HG02885 (cell line): ENCODE data around the gene PET100.

Experiments
- ATAC-seq: cut with Tn5 transposase; IDR thresholded peaks from one replicate; pipeline ENCODE4 v1.9.1; 2021; ENCODE audit warnings: mild to moderate bottlenecking; ENCODE audit not compliant: unreplicated experiment, poor library complexity

PET100 gene

DNA sequence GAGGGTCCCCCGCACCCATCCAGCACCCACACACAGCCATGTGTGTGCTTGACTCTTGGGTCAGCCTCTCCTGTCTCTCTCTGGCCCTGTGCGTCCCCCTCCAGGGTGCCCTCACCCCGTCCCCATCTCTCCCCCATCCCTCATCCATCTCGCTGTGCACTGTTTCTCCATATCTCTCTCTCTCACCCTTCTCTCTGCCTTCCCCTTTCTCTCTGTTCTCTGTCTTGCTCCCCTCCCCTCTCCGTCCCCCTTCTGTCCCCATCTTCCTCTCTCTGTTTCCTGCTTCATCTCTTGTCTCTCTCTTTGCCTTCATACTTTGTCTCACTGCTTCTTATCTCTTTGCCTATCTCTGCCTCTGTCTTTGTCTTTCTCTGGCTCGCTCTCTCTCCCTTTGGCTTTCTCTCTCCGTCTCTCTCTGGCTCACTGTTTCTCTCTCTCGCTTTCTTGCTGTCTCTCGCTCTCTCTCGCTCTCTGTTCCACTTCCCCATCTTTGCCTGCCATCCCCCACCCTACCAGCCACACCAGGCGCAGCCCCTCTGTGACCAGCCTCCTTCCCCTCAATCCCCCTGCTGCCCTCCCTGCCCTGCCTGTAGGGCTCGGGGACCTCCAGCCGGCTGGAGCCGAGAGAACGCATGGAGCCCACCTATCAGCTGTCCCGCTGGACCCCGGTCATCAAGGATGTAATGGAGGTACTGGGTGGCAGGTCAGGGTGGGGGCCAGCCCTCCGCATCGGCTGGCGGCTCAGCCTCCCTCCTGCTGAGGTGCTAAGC lies 16.2 kb downstream of the PET100 start:
- ATAC-seq, result no peak

- ATAC-seq, result no peak
Observed at GRCh38 chr19:7646426-7646700, 16.8 kb downstream of the PET100 start.

DNA sequence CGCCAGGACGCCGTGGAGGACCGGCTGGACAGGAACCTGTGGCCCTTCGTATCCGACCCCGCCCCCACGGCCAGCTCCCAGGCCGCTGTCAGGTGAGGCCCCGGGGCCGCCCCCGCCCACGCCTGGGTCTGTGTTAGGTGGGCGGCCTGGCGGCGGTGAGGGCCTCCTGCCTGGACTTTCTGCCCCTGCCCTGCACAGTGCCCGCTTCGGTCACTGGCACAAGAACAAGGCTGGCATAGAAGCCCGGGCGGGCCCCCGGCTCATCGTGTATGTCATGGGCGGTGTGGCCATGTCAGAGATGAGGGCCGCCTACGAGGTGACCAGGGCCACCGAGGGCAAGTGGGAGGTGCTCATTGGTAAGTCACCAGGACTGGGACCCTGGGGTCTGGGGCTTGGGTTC lies 17.6 kb downstream of the PET100 start:
- ATAC-seq, result no peak

DNA sequence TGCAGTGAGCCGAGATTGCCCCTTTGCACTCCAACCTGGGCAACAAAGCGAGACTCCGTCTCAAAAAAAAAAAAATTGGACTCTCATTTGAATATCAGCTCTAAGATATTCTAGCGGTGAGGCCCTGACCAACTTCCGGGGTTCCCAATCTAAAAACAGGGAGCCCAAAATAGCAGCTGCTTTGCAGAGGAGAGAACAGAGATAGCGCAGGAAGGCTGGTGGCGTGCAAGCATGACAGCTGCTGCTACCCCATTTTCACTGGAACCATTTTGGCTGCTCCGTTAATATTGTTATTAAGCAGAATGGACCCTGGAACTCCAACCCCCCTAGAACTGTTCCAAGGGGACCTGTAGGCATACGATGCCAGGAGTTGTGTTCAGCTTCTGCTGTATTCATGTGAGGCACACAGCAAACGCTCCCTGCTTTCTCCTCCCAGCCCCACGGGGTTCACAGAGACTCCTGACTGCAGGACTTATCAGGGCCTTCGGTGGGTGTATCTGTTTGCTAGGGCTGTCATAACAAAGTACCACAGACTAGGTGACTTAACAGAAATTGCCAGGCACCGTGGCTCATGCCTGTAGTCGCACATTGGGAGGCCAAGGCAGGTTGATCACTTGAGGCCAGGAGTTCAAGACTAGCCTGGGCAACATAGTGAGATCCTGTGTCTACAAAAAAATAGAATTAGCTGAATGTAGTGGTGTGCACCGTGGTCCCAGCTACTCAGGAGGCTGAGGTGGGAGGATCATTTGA lies 18.8 kb downstream of the PET100 start:
- no peak for ATAC-seq

- ATAC-seq, result no peak
Observed at GRCh38 chr19:7650148-7650547, 20.6 kb downstream of the PET100 start.

DNA sequence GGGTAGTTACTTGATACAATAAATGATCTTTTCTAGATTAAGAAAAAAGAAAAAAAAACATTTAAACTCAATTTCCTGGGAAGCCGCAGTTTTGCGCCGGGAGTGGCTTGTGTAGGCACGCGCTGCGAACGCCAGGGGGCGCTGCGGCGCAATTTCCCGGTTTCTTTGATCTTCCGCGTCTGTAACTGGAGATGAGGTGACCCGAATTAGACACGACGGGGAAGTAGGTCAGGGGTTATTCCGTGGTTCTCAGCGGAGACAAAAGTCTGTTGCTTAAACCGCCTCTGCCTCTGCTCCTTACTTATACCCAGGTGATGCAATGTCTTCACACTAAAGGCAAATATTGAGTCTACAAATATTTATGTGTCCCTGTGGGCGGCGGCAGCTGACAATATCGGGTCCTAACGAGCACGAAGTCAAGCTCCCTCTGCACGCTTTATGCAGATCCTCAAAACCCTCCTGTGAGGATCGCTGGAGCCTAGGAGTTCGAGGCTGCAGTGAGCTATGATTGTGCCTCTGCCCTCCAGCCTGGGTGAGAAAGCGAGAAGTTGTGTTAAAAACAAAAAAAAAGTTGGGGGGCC lies 22.6 kb downstream of the PET100 start:
- ATAC-seq, result no peak

DNA sequence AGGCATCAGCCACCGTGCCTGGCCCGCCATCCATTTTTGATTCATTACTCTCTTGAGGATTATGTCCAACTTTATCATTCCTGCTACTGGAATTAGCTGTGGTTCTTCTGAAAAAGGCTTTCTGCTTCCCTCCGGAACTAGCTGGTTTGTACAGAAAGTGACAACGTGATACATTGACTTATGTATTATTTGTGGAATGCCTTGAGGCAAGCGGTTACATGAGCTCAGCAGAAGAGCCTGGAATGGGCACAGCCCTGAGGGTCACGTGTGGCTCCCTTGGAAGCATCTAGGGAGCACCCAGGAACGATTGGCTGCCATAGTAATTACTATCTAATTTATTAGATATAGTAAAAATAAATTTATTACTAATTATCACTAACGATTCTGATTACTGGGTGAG lies 24.8 kb downstream of the PET100 start:
- no peak for ATAC-seq

DNA sequence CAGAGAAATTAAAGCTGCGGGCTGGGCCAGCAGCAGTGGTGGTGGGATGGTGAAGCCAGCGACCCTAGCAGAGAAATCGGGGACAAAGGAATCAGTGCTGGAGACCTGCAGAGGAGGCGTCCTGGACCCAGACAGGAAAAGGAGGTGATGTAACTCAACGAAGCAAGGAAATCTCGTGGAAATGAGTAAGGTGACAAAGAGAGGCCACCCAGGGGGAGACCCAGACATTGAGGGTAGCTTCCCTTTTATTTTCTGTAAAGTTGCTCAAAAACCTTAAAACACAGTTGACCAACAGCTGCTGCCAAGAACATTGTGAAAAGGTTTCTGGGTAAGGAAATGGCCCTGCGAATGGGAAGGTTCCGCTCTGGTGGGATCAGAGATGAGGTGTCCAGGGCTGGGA lies 26.0 kb downstream of the PET100 start:
- no peak for ATAC-seq

DNA sequence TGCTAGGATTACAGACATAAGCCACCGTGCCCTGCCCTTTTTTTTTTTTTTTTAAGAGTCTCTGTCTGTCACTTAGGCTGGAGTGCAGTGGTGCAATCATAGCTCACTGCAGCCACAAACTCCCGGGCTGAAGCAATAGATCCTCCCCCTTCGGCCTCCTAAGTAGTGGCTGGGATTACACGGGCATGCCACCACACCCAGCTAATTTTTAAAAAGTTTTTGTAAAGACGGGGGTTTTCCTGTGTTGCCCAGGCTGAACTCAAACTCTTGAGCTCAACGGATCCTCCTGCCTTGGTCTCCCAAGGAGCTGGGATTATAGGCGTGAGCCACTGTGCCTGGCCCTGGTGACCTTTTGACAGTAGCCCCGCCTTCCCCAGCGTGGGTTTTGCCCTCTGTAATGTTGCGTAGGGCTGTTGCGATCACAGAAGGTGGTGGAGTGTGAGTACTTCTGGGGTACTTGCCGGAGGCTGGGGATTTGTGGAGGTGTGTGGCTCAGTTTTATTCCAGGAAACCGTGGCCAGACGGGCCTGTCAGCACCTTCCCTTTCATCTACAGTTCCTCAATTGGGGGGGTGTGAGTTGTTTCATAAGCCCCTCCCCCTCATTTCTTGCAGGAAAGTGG lies 27.6 kb downstream of the PET100 start:
- no peak for ATAC-seq

GRCh38 chr19:7658219-7658686 lies 28.7 kb downstream of the PET100 start:
- no peak for ATAC-seq

DNA sequence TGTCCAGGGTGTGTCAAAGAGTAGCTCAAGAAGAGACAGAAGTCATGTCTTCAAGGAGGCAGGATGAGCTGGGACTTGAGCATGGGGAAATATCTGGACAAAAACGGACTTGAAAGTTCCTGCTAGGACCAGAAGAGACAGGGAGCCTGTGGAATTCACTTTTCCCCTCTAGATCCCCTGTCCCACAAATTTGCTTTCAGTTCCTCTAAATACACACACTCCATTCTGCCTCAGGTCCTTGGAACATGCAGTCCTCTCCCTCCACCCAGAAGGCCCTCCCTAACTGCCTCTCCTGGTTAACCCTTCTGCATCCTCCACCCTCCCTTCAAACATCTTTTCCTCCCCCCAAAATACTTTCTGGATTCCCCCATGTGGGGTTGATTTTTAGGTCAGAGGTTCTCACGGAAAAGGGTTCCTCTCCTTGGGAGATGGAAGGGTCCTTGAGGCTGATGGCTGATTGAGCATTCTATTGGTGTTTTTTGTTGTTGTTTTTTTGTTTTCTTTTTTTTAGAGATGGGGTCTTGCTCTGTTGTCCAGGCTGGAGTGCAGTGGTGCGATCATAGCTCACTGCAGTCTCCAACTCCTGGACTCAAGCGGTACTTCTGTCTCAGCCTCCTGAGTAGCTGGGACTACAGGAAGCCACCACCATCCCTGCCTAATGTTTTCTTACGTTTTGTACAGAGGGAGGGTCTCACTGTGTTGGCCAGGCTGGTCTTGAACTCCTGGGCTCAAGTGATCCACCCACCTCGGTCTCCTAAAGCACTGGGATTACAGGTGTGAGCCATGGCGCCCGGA lies 32.3 kb downstream of the PET100 start:
- ATAC-seq, result no peak

GRCh38 chr19:7662657-7663056 lies 33.1 kb downstream of the PET100 start:
- no peak for ATAC-seq

GRCh38 chr19:7663706-7664105 lies 34.1 kb downstream of the PET100 start:
- no peak for ATAC-seq

DNA sequence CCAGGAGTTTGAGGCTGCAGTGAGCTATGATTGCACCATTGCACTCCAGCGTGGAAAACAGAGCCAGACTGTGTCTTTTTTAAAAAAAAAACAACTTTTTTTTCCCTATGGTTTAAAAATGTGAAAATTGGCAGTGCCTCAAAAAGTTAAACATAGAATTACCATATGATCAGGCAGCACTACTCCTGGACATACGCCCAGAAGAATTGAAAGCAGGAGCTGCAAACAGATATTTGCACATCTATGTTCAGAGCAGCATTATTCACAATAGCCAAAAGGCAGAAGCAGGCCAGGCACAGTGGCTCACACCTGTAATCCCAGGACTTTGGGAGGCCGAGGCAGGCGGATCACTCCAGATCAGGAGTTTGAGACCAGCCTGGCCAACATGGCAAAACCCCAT lies 35.5 kb downstream of the PET100 start:
- ATAC-seq, result no peak

DNA sequence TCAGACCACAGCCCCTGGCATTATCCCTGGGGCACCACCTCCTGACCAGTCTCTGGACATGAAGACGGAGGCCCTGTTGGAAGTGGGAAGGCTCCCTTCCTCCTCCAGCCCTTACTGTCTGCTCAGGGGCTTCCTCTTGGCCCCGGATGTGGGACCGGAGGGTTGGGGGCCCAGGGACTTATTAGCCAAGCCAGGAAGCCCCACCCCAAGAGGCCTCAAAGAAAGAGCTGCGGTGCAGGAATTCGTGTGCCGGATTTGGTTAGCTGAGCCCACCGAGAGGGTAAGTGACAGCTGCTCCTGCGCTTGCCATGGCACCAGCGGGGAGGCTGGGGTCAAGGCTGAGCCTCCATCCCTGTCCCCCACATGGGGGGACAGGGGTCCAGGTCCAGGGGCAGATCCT lies 39.2 kb downstream of the PET100 start, which contains the start of gene RETN:
RETN (plus strand) TSS at position 208 of the 400 bp plus-strand sequence. CDS start 278 bp downstream, outside the sequence.
- no peak for ATAC-seq

- ATAC-seq, result no peak
Observed at GRCh38 chr19:7669641-7670040, 40.0 kb downstream of the PET100 start.

- ATAC-seq, result no peak
Observed at GRCh38 chr19:7670150-7670783, 40.7 kb downstream of the PET100 start.

GRCh38 chr19:7670790-7671189 lies 41.2 kb downstream of the PET100 start:
- no peak for ATAC-seq

DNA sequence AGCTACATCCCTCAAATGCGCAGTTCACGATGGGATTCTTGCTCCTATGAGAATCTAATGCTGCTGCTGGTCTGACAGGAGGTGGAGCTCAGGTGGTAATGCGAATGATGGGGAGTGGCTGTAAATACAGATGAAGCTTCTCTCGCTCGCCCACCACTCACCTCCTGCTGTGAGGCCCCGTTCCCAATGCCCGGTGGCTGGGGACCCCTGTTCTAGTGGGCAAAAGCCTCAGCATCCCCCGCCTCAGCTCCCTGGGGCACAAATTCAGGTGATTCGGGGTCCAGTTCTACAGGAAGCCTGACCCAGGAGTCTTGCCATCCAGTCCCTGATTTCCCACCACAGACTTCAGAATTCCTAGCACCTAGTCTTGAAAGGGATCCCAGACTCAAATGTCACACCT lies 42.9 kb downstream of the PET100 start:
- ATAC-seq, result no peak
